ENCODE results near the gene SESN2.
A peak's percentile ranks its signal among the peaks of the same experiment; 100 is the strongest.
"Not testable (repeated sequence)": the region's sequence is repeated elsewhere in the genome, so short reads cannot be mapped to it uniquely, and the experiment has no call there.

SESN2 gene

DNA sequence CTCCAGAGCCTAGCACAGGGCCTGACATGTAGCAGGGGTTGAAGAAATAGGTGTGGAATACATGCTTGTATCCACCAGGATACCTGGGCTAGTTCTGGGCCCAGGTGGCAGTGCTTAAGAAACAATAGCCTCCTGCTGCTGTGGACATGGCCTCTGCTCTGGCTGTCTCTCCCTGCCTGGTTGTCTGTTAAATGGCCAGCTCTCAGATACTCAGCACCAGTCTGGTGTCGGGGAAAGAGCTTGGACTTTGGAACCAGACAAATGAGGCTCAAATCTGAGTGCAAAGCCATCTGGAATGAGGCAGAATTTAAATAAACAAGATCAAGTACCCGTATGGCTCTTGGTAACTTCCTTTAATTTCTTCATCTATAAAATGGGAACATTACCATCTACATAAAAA, 31.5 kb downstream of the SESN2 start:
- no peak for DNase-seq

DNA sequence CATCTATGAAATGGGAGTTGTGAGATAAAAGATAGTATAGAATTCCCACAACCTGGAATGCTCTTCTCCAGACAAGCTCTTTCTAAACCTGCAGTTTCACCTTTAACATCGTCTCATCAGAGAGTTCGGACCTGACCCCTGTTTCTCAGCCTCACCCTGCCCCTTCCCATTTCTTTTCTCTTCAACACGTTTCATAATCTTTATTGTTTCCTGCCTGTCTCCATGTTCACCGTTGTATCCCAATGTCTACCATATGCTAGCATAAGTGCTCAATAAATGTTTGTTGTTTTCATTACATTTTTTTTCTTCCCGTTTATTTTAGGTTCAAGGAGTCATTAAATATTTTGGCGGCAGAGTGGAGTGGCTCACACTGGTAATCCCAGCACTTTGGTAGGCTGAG, 32.4 kb downstream of the SESN2 start:
- DNase-seq = no peak

DNA sequence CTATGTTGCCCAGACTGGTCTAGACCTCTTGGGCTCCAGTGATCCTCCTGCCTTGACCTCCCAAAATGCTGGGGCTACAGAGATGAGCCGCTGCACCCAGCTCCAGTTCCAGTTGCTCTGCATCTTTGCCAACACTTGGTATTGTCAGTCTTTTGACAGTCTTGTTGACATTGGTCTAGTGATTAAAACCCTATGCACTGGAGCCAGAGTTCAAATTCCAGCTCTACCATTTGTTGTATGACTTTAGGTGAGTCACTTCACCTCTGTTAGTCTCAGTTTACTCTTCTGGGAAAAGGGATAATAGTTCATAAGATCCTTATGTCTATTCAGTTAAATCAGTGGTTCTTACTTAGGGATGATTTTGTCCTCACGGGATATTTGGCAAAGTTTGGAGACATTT, 36.6 kb downstream of the SESN2 start:
- DNase-seq = no peak

DNA sequence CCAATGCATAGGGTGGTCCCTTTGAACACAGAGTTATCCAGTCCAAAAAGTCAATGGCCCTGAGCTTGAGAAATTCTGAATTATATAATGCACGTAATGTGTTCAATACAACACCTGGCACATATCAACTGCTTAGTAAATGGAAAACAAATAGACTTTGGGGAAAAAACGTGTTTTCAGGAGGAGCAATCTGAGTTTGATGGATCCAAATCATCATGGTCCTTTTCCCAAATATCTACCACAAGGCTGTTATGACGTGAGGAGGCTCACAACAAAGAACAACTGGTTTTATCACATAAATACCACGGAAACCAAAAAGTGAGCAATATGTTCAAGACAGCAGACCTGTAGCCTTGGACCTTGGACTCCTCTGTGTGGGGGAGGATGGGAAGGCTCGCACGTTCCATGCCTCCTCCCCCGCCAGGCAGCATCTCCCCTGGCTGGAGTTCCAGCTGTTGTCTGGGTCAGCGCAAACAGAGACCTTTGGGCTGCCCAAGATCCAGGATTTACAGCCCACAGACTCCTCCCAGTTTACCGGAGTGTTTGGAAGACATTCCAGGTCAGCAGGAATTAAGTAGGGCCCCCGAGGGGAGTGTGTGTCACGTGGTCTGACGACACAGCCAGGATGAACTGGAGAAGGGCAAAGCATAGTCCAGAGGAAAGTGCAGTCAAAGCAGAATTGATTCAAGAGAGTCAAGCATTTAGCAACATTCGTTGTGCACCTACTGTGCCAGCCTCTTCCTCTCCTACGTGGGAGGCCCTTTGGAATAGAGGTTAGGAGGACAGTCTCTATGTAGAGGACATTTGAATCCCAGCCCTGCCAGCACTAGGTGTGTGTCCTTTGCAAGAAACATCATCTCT, 37.3 kb downstream of the SESN2 start:
- DNase-seq = no peak

DNA sequence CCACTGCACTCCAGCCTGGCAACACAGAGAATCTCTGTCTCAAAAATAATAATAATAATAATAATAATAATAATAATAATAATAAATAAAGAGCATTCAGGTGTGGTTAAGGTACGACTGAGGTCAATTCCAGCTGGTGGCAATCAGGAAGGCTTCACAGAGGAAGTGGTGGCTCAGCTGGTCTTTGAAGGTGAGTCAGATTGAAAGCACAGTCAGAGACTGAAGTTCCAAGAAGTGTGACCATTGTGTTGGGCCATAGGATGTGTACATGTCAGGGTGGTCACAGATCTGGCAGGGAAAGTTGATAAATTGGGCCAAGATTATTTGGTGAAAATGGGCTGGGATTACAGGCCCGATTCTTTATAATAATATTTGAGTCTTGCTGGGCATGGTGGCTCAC, 38.5 kb downstream of the SESN2 start:
- DNase-seq = no peak

DNA sequence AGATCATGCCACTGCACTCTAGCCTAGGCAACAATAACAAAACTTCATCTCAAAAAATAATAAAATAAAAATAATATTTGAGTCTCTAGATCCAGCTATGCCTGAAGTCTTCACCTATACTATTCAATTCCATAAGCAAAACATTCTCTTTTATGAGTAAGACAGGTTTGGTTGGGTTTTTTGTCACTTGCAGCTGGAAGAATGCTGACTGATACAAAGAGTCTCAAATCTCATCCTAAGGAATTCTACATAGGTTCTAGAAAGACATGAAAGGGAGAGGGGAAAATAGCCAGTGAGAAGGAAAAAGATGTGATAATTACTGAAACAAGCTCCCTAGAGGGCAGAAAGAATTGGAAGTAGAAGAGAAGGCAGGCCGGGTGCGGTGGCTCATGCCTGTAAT, 39.1 kb downstream of the SESN2 start:
- no peak for DNase-seq

DNA sequence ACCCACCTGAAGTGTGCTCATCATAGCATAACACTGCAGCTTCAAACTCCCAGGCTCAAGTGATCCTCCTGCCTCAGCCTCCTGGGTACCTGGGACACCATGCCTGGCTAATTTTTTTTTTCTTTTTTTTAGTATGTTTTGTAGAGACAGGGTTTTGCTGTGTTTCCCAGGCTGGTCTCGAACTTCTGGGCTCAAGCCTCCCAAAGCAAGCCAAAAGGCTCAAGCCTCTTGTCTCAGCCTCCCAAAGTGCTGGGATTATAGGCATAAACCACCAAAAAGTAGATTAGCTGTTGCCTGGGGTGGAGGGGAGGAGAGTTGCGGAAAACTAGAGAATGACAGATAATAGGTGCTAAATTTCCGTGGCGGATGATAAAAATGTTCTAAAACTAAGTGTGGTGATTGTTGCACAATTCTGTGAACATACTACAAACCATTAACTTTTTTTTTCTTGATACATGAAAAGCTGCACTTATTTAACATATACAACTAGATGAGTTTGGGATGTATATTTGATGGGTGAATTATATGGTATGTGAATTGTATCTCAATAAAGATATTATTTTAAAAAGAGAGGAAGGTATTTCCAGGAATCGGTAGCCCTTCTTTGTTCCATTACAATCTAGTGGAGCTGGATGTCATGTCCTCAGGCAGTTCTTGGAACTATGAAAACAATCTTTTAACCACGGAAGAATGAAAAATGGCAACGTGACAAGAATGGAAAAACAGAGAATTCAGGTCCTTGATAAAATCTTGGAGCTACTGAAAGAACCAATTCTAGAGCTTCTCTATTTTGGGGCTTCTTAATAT, 42.3 kb downstream of the SESN2 start:
- DNase-seq = no peak

DNA sequence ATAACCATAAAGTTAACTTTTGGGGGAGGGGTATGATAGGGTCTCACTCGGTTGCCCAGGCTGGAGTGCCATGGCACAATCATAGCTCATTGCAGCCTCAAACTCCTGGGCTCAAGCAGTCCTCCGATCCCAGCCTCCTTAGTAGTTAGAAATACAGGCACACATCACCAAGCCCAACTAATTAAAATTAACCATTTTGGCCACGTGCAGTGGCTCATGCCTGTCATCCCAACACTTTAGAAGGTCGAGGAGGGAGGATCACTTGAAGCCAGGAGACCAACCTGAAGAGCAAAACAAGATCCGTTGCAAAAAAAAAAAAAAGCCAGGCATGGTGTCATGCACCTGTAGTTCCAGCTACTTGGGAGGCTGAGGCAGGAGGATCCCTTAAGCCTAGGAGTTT, 42.9 kb downstream of the SESN2 start:
- DNase-seq = no peak

DNA sequence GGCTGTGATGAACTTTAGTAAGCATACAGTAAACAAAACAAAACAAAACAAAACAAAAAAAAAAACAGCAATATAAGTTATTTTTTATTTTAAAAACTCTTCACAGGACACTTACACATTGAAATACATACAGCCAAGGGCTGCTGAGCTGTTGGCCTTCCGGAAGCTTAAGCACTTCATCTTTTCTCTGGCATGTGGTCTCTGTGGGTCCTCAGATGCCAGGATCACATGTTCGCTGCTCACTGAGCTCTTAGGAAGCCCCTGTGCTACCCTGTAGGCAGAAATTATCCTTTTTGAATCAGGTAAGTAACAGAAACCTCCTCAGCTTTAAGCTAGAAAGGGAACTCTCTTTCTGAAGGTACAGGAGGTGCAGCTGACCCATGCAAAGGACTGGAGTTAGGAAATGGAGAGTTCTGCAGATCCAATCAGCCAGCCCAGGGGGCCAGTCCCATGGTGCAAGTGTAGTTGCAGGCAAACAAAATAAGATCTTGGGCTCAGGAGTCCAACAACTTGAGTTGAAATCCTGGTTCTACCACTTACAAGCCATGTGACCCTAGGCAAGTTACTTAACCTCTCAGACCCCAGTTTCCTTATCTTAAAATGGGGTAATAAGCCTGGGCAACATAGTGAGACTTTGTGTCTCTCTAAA, 47.1 kb downstream of the SESN2 start:
- DNase-seq = no peak

DNA sequence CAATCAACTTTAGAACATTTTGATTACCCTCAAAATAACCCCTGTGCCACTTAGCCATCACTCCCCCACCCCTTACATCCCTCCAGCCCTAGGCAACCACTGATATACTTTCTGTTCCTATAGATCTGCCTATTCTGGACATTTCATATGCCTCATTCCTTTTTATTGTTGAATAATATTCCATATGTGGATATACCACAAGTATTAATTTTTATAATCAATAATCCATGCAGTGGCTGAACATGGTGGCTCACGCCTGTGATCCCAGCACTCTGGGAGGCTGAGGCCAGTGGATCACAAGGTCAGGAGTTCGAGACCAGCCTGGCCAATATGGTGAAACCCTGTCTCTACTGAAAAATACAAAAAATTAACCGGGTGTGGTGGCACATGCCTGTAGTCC, 49.4 kb downstream of the SESN2 start:
- no peak for DNase-seq

DNA sequence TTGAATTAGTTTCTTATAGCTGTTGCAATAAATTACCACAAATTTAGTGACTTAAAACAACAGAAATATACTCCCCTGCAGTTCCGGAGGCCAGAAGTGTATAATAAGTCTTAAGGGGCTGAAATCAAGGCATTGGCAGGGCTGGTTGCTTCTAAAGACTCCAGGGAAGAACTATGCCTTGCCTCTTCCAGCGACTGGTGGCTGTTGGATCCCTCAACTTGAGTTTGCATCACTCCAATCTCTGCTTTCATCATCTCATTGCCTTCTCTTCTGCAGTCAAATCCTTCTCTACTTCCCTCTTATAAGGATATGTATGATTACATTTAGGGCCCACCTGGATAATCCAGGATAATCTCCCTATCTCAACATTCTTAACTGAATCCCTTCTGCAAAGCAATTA, 50.4 kb downstream of the SESN2 start:
- DNase-seq = no peak

DNA sequence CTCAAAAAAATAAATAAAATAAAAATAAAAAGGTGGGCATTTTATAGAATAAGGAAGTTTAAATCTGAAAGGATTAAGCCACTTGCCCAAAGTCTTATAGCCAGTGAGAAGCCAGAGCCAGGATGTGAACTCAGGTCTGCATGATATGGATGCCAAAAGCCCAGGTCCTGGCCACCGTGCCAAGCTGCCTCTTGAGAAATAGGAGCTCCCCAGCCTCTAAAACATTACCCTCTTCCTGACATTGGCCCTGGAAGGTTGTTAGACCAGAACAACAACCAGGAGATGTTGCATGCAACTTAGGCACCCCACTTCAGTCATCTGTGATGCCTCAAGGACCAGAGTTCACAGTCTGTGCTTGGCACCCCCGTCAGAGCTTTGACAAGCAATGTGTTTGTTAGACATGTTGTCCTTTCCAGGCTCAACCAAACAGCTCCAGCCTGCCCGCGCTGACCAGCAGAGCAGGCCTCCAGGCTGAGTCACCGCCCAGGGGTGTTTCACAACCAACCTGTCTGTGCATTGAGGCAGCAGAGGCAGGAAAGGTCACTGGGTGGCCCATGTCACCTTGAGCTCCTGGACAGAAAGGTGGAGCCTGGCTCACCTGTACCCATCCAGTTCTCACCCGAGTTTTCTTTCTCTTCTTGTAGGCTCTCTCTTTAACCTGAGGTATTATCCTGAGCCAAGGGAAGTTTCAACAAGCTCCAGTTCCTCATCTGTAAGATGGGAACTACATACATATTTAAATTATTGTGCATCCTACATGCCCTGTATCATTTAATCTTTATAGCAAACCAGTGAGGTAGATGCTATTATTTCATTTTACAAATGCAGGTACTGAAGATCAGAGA, 54.6 kb downstream of the SESN2 start:
- no peak for DNase-seq

DNA sequence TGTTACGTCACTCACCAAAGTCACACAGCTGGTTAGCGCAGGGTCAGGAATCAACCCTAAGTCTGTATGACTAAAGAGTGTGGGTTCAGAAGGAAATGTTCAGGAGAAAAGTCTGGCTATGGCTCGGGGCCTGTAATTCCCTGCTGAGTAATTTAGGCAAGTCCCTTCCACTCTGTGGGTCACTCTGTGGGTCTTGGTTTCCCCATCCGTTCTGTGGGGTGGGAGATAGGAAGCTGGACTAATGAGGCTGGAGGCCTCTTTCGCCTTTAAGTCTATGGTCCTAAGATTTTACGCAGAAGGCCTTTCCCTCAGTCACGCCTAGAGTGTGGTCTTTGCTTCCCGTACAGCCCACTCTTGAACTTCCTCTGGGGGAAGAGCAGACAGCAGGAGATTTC, 55.2 kb downstream of the SESN2 start:
- DNase-seq = no peak

DNA sequence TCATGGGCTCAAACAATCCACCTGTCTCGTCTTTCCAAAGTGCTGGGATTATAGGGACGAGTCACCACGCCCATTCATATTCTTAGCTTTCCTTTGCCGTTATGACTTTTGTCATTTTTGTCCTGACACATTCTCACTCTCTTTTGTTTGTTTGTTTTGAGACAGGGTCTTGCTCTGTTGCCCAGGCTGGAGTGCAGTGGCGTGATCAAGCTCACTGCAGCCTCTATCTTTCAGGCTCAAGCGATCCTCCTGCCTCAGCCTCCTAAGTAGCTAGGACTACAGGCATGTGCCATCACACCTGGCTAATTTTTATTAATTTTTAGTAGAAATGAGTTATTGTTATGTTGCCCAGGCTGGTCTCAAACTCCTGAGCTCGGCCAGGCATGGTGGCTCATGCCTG, 57.7 kb downstream of the SESN2 start:
- no peak for DNase-seq

DNA sequence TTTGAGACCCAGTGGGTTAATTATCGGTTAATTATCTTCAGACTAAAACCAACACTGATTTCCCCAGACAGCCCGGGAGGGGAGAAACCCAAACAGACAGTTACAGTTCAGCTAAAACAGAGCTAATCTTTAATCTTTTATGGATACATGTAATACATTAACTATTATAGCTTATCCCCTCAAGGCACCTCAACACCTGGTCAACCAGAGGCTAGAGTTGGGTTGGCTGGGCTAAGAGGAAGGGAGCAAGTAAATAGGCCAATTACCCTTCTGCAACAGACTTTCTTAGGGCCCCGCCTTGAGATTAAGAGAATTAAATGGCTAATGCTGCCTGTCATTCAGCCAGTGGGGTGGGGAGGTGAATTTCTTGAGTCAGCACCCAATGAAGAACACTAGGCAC, 62.9 kb downstream of the SESN2 start:
- DNase-seq = no peak

DNA sequence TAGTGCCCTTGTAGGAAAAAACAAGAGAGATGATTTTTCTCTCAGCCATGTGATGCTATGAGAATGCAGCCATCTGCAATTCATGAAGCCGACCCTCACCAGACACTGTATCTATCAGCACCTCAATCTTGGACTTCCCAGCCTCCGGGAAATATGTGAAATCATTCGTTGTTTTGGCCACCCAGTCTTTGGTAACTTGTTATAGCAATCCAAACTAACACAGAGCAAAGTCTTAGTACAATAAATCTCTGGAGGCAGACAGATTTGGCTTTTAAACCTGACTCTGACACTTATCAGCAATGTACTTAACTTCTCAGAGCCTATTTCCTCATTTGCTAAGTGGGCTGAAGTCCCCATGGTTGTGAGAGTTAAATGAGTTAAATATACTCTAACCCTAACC, 64.4 kb downstream of the SESN2 start:
- no peak for DNase-seq

DNA sequence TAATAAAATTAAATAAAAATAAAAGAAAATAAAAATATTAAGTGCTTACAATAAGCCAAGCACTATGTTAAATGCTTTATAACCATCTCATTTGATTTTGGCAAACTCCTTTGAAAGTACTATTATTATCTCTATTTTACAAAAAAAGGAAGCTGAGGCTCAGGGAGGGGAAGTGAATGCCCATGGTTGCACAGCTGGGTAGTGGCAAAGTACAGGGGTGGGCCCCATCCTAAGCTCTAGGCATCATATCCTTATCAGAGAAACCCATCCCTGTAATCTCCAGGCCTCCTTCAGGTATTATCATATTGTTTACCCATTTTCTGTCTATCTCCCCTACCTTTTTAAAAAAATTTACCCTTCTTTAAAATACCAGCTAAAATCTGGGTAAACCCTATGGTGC, 67.2 kb downstream of the SESN2 start:
- no peak for DNase-seq

DNA sequence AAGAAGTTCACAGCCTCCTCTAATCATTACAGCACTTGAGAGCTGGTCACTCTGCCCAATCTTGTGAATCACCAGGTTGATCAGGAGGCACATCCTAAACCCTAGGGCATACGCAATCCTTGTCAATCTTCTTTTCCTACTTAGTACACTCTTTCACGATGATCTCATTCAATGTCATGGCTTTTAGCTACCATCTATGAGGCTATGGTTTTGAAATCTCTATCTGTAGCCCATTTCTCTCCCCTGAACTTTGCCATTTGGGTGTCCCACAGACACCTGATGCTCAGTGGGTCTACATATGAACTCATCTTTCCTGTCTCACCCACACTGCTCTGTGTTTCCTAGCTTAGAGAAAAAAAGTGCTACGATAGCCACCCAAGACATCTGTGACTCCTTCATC, 67.7 kb downstream of the SESN2 start:
- no peak for DNase-seq

DNA sequence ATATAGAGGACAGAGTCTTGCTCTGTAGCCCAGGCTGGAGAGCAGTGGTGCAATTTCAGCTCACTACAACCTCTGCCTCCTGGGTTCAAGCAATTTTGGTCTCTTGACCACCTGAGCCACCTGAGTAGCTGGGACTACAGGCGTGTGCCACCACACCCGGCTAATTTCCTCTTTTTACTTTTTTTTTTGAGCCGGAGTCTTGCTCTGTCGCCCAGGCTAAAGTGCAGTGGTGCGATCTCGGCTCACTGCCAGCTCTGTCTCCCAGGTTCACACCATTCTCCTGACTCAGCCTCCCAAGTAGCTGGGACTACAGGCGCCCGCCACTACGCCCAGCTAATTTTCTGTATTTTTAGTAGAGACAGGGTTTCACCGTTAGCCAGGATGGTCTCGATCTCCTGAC, 68.1 kb downstream of the SESN2 start:
- DNase-seq = not testable (repeated sequence)

DNA sequence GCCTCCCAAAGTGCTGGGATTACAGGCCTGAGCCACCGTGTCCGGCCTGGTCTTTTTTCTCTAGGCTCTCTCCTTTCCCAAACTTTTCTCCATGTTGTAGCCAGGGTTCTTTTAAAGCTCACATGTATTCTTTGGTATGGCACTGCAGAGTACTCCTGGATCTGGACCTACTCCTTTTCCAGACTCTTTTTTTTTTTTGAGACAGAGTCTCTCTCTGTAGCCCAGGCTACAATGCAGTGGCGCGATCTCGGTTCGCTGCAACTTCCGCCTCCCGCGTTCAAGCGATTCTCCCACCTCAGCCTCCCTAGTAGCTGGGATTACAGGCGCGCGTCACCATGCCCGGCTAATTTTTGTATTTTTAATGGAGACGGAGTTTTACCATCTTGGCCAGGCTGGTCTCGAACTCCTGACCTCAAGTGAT, 68.9 kb downstream of the SESN2 start:
- DNase-seq = no peak

DNA sequence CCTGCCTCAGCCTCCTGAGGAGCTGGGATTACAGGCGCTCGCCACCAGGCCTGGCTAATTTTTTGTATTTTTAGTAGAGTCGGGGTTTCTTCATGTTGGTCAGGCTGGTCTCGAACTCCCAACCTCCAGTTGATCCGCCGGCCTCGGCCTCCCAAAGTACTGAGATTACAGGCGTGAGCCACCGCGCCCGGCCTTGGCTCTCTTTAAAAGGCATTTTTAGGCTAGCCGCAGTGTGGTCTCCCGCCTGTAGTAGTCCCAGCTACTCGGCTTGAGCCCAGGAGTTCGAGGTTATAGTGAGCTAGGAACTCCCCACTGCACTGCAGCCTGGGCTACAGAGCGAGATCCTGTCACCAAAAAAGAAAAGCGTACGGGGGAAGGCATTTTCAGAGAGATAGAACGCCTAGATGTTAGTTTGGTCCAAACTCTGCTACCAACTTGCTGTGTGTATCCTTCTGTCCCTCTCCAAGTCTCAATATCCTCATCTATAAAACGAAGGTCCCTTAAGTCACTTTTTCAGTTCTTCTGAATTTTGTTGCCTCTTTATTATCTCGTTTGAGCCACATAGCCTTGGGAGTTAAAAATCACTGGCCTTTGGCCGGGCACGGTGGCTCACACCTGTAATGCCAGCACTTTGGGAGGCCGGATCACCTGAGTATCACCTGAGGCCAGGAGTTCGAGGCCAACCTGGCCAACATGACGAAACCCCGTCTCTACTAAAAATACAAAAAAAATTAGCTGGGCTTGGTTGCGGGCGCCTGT, 70.3 kb downstream of the SESN2 start:
- DNase-seq = peak; percentile 38

Data from activated CD4-positive, alpha-beta T cell treated with anti-CD3 and anti-CD28 coated beads, Interleukin-2, amount 50 U/mL, for 1 hour (primary cell).